GM21423 (cell line): ENCODE results near the gene CTSE.

Experiments used
- ATAC-seq: cut with Tn5 transposase; IDR thresholded peaks from one replicate; pipeline ENCODE4 v1.9.1; 2021; ENCODE audit warnings: mild to moderate bottlenecking, moderate library complexity; ENCODE audit not compliant: unreplicated experiment

CTSE gene

GRCh38 chr1:205994346-205994745 lies 29.3 kb downstream of the CTSE start:
- no peak for ATAC-seq

GRCh38 chr1:205993068-205993467 lies 30.6 kb downstream of the CTSE start:
- ATAC-seq: no peak

GRCh38 chr1:205992218-205992882 lies 31.3 kb downstream of the CTSE start:
- ATAC-seq: no peak

GRCh38 chr1:205991237-205991636 lies 32.5 kb downstream of the CTSE start:
- ATAC-seq: no peak

- ATAC-seq: no peak
These were observed 33.5 kb downstream of the CTSE start for GRCh38 chr1:205990226-205990625.

- no peak for ATAC-seq
These were observed 33.9 kb downstream of the CTSE start for GRCh38 chr1:205989786-205990185.

- ATAC-seq: no peak
These were observed 35.1 kb downstream of the CTSE start for GRCh38 chr1:205988585-205988995.

GRCh38 chr1:205986861-205987260 lies 36.8 kb downstream of the CTSE start:
- no peak for ATAC-seq

- ATAC-seq: no peak
These were observed 37.4 kb downstream of the CTSE start for GRCh38 chr1:205986292-205986691.

GRCh38 chr1:205985330-205986005 lies 38.2 kb downstream of the CTSE start:
- ATAC-seq: no peak

GRCh38 chr1:205983925-205984725 lies 39.6 kb downstream of the CTSE start:
- ATAC-seq: no peak

GRCh38 chr1:205981257-205981656 lies 42.4 kb downstream of the CTSE start:
- no peak for ATAC-seq

GRCh38 chr1:205980237-205980870 lies 43.3 kb downstream of the CTSE start:
- no peak for ATAC-seq

- ATAC-seq: no peak
These were observed 44.4 kb downstream of the CTSE start for GRCh38 chr1:205979301-205979700.

- ATAC-seq: no peak
These were observed 45.0 kb downstream of the CTSE start for GRCh38 chr1:205978676-205979075.

- ATAC-seq: no peak
These were observed 46.2 kb downstream of the CTSE start for GRCh38 chr1:205977402-205978014.

GRCh38 chr1:205976708-205977401 lies 46.8 kb downstream of the CTSE start:
- ATAC-seq: no peak

GRCh38 chr1:205976036-205976435 lies 47.7 kb downstream of the CTSE start:
- ATAC-seq: no peak

- ATAC-seq: no peak
These were observed 48.2 kb downstream of the CTSE start for GRCh38 chr1:205975387-205975998.

- no peak for ATAC-seq
These were observed 49.0 kb downstream of the CTSE start for GRCh38 chr1:205974712-205975111.
